Measurements from ENCODE around the gene EGLN1.

Gene EGLN1

DNA sequence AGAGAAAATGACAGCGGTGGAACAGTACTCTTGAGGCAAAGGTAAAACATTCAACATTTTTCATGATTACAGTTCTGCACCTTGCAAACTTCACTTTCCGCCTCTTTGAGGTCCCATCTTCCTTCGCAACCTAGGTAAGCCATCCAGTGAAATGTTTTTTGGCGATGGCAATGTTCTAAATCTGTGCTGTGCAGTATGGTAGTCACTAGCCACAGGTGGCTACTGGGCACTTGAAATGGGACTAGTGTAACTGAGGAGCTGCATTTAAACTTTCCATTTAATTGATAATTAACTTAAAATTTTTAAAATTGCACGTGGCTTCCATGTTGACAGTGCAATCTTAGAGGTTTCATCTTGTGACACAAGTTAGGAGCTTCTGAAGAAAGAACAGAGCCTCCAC is 97.4 kb downstream of the EGLN1 start:
- no peak for DNase-seq

- DNase-seq: no peak
Observed at GRCh38 chr1:231322880-231323530, 99.1 kb downstream of the EGLN1 start.

- DNase-seq: no peak
Observed at GRCh38 chr1:231319080-231319479, 103.0 kb downstream of the EGLN1 start.

- DNase-seq: no peak
Observed at GRCh38 chr1:231318568-231318967, 103.5 kb downstream of the EGLN1 start.

DNA sequence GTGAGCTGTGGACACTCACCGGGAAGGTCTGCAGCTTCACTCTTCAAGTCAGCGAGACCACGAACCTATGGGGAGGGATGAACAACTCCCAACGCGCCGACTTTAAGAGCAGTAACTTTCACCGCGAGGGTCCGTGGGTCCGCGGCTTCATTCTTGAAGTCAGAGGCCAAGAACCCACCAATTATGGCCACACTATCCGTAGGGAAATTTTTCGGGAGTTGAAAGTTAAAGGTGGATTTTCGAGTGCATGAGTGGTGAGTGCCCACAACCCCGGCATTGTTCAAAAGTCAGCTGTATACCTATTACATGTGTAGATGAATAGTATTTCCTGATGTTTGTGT is 104.1 kb downstream of the EGLN1 start:
- DNase-seq: no peak

- DNase-seq: no peak
Observed at GRCh38 chr1:231317306-231318014, 104.6 kb downstream of the EGLN1 start.

DNA sequence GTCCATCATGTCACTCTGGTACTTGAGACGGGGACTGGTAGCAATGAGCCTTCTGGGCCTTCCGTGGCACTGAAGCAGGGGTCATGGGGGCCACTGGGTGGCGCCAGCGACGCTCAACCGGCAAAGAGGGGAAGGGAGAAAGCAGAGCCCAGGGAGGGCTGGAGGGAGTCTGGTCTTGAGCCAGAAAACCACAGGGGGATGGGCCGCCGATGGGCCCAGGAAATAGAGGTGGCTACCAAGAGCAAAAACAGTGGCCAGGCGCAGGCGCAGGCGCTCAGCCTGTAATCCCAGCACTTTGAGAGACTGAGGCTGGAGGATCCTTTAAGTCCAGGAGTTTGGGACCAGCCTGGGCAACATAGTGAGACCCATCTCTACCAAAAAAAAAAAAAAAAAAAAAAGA is 106.2 kb downstream of the EGLN1 start:
- DNase-seq: peak; percentile 41 to 55
